SIG-M5 treated with dmso at 0.1 percent for 504 hours (cell line): ENCODE results near the gene PRKN.

Experiments used
- DNase-seq: peaks from one replicate; lab custom pipeline; 2025; ENCODE audit not compliant: unreplicated experiment; lab: John Stamatoyannopoulos, UW

Gene PRKN

GRCh38 chr6:162336359-162336758 is 391.2 kb downstream of the PRKN start:
- DNase-seq = no peak

DNA sequence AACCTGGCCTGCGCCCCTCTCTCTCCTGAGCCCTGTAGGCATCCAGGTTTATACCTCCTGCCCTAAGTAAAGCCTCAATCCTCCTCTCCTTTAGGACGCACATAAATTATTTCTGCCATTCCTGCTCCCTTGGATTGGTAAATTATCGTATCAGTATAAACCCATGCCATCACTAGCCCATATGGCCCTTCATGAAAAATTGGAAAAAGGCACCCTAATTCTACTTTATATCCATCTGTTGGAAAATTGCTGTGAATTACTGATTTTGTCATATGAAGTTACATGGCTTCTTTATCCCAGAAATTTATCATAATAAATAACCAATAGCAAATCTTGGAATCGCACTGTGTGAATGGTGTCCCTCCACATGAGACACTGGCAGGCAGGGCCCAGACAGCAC is 395.2 kb downstream of the PRKN start:
- DNase-seq = no peak

GRCh38 chr6:162331911-162332310 is 395.7 kb downstream of the PRKN start:
- no peak for DNase-seq

GRCh38 chr6:162325826-162326225 is 401.7 kb downstream of the PRKN start:
- DNase-seq = no peak

GRCh38 chr6:162325051-162325450 is 402.5 kb downstream of the PRKN start:
- no peak for DNase-seq

DNA sequence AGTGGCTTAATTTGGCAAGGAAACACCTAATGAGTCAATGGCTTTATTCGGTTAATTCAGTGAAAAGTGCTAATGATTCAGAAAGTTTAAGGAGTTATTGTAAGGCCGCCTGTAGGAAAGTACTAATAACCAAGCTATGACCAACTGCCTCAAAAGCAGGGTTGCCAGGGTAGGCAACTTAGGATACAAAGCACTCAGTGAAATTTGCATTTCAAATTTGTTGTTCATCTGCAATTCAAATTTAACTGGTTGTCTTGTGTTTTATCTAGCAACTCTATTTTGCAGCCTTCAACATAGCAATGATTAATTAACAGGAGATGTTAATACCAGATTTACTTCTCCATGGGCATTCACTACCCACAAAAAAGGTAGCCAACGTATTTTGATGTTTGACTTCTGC is 412.3 kb downstream of the PRKN start:
- DNase-seq = no peak

DNA sequence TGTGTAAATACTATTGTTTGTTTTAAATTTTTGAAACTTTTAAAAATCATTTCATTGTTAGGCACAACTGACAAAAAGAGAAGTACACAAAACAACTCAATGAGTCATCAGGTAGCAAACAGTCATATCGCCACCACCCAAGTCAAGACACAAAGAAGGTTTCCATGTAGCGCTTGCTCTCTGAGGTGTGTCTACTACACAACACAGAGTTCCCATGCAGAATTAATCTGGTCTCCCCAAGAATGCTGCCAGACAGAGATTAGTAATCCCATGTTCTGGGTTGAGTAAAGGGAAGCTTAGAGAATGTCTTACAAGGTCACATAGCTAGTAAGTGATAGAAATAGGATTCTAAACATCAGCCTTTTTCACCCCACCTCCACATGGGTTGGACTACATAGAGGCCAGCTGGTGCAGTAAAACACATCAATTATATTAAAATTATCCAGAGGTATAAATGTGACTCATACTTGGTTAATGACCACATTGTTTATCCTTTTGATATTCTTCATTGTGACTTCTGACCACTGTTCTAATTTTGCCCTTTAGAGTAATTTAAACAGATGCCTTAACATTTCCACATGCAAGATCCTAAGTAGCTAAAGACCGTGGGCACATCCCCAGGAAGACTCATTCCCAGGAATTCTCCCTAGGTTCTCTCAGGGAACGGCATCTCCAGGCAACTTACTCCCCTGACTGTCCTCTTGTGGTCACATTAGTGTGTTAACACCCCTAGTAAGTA is 413.5 kb downstream of the PRKN start:
- DNase-seq = no peak

DNA sequence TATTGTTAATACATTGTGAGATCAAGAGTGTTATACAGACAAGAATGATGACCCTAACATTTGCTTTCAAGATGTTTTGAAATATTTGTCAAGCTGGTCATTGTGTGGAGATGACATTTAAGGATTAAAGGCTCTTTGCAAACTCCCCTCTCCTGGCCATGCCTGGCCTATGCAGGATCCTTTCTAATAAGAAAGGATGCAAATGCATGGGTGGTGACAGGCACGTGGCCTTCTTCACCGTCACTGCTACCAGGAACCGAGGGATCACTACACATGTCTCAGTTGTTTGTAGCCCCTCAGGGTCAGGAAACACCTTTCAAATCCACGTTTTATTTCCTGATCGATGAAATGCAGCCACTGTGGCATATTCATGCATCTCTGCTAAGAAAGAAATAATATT is 419.7 kb downstream of the PRKN start:
- DNase-seq = no peak

DNA sequence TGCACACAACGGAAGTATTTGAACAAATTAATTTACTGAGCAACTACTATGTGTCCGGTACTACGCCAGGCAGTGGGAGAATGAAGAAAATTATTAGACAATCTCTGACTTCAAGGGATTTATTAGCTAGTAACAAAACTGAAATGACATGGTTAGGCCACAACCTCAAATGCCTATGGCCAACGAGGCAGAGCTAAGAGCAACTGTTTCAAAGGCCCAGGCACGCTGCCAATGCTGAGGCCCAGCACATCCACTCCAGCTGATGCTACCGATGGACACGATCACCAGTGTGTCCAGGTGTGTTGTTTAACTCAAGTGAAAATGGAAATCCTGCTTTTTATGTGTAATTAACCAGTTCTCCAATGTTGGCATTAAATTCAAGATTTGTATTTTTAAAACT is 420.9 kb downstream of the PRKN start:
- no peak for DNase-seq

DNA sequence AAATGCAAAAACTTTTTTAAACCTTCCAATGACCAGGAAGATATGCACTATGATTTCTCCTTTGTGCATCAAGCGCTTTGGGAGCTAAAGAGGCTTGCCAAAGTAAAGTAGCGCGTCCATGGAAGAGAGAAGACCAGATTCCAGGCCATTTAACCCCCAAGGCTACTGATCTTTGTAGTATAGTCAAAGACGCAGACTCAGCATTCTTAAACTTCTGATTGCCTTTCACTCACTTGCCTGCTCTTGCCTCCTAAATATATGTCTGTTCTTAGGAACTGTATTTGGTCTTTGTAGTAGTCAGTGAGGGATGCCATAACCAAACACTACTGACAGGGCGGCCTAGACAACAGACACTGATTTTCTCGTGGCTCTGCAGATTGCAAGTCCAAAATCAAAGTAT is 426.4 kb downstream of the PRKN start:
- no peak for DNase-seq

DNA sequence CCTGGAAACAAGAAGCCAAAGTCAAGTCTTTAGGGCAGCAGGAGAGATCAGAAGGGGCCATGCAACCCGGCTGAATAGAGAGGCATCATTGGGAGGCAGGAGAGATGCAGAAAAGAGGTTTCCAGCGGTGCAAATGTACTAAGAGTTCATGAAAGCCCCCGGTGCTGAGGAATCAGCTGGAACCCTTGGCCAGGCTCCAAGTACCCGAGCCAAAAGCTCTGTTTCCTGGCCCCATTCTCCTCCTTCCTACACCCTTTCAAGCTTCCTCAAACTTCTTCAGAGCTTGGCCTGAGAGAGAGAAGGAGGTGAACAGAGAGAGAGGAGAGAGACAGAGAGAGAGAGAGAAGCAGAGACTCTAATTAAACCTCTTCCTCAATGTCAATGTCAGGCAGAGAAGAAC is 433.5 kb downstream of the PRKN start:
- no peak for DNase-seq

GRCh38 chr6:162292915-162293314 is 434.7 kb downstream of the PRKN start:
- no peak for DNase-seq

- DNase-seq = no peak
These were observed 436.6 kb downstream of the PRKN start for GRCh38 chr6:162290846-162291465.

GRCh38 chr6:162289972-162290371 is 437.6 kb downstream of the PRKN start:
- DNase-seq = no peak

DNA sequence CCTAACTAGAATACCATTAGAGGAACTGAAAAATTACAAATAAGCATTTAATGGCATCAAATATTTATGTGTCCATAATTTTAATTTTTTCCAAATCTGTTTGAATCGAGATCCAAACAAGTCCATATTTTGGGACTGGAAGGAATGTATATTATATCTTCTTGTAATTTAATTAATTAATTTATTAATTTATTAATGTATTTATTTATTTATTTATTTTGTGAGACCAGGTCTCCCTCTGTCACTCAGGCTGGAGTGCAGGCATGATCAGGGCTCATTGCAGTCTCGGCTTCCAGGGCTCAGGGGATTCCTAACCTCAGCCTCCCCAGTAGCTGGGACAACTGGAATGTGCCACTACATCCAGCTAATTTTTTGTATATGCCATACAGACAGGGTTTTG is 453.6 kb downstream of the PRKN start:
- DNase-seq = no peak

DNA sequence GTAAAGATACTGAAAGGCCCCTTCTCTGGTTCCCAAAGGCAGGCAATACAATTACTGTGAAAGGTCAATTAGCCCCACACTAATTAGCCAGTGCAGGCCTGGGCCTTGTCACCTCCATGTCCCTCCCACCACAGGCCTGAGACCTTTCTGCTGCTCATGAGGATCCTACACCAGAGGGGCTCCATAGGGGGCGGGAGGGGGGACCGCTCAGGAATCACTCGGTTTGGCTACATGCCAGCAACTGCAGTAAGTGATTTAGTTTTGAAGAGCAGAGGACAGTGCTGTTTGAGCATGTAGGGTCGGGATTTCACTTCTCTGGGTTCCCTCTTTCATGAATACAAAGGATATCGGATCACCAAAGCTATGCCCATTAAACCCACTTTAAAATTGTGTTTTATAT is 455.6 kb downstream of the PRKN start:
- DNase-seq = no peak

DNA sequence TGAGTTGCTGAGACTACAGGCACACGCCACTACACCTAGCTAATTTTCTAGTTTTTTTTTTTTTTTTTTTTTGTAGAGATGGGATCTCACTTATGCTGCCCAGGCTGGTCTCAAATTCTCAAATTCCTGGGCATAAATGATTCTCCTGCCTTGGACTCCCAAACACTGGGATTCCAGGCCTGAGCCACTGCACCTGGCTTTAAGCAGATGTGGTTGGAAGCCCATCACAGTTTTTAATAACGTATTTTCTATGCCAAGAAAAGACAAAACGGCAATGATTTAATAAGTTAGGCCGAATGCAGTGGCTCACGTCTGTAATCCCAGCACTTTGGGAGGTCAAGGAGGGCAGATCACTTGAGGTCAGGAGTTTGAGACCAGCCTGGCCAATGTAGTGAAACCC is 456.6 kb downstream of the PRKN start:
- no peak for DNase-seq

- DNase-seq = no peak
These were observed 459.9 kb downstream of the PRKN start for GRCh38 chr6:162267641-162268040.

DNA sequence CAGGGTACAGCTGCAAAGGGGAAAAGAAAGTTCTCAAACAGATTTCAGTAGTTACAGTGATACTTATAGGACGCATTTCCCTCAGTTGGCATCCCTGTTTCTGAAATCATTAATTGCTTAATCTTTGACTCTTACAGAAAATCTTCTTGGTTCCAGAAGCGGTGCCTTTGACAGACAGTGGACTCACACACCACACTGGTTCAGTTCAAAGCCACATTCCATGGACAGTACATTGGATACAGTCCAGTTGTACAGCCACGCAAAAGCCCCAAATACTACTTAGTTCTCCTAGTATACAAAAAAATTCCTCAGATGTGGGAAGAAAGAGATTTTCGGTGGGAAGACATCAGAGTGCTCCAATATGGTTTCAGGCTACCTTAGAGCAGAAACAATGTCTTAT is 460.4 kb downstream of the PRKN start:
- DNase-seq = no peak

- DNase-seq = no peak
These were observed 463.0 kb downstream of the PRKN start for GRCh38 chr6:162264581-162264980.

GRCh38 chr6:162262466-162263196 is 464.9 kb downstream of the PRKN start:
- no peak for DNase-seq

GRCh38 chr6:162261598-162261997 is 466.0 kb downstream of the PRKN start:
- DNase-seq = no peak
